M059J (cell line): ENCODE data around the gene CGN. TPM values are rescaled to one million over a fixed set of nuclear protein-coding genes. Genes with fewer than 3 reads are reported as not detected.
"Not testable (repeated sequence)": the region's sequence is repeated elsewhere in the genome, so short reads cannot be mapped to it uniquely, and the experiment has no call there.

Source experiments
- DNase-seq: peaks from one replicate; pipeline ENCODE4 v3.0.0-alpha.2; 2012; ENCODE audit warnings: low read depth
- total RNA-seq: library from RNA; depleted of rRNA; stranded (reverse); fragments of >200 nt; shearing (Covaris generic); gene quantifications from 2 replicates; pipeline ENCODE4 v1.2.3, GENCODE V29; 2014

Gene CGN
- total RNA-seq, 1 experiment from 2014 or later = 1.5 TPM

- not testable (repeated sequence) for DNase-seq
Observed at GRCh38 chr1:151522427-151522826, 11.2 kb downstream of the CGN start.

- DNase-seq = no peak
Observed at GRCh38 chr1:151523326-151523725, 12.1 kb downstream of the CGN start.

GRCh38 chr1:151524736-151525135 is 13.5 kb downstream of the CGN start:
- no peak for DNase-seq

- no peak for DNase-seq
Observed at GRCh38 chr1:151526735-151527525, 15.7 kb downstream of the CGN start.

GRCh38 chr1:151529211-151529702 is 18.1 kb downstream of the CGN start:
- no peak for DNase-seq

GRCh38 chr1:151529781-151530180 is 18.6 kb downstream of the CGN start:
- DNase-seq = no peak

- no peak for DNase-seq
Observed at GRCh38 chr1:151530461-151530860, 19.3 kb downstream of the CGN start.

- no peak for DNase-seq
Observed at GRCh38 chr1:151533870-151534269, 22.7 kb downstream of the CGN start.

- peak; percentile 71 for DNase-seq
Observed at GRCh38 chr1:151534662-151535278, 23.6 kb downstream of the CGN start.

GRCh38 chr1:151535326-151536271 is 24.4 kb downstream of the CGN start:
- DNase-seq = no peak

GRCh38 chr1:151536499-151536898 is 25.3 kb downstream of the CGN start:
- peak; percentile 37 for DNase-seq

- DNase-seq = peak; percentile 96
Observed at GRCh38 chr1:151537112-151537511, 25.9 kb downstream of the CGN start.

- peak; percentile 98 for DNase-seq
Observed at GRCh38 chr1:151539321-151540020, 28.3 kb downstream of the CGN start.

GRCh38 chr1:151540021-151540981 is 29.1 kb downstream of the CGN start, which contains the start of gene TUFT1:
Gene TUFT1, plus strand, starts transcription at chr1:151540309. Its CDS starts 58 bp downstream, at chr1:151540367.
- peak; percentile 93 for DNase-seq

- DNase-seq = peak; percentile 53
Observed at GRCh38 chr1:151540982-151541377, 29.8 kb downstream of the CGN start.

- peak; percentile 27 for DNase-seq
Observed at GRCh38 chr1:151541752-151542151, 30.6 kb downstream of the CGN start.

GRCh38 chr1:151542710-151543129 is 31.5 kb downstream of the CGN start:
- DNase-seq = peak; percentile 93

GRCh38 chr1:151545542-151545941 is 34.4 kb downstream of the CGN start:
- peak; percentile 76 for DNase-seq

GRCh38 chr1:151546011-151546925 is 35.1 kb downstream of the CGN start:
- no peak for DNase-seq
